GM19468 (cell line): Measurements from ENCODE around the gene TOB1.

ENCODE experiments used
- ATAC-seq: cut with Tn5 transposase; IDR thresholded peaks from one replicate; pipeline ENCODE4 v1.9.1; 2021; ENCODE audit warnings: mild to moderate bottlenecking, moderate library complexity, moderate number of reproducible peaks; ENCODE audit not compliant: unreplicated experiment; ENCODE audit errors: extremely low read depth

TOB1 gene

DNA sequence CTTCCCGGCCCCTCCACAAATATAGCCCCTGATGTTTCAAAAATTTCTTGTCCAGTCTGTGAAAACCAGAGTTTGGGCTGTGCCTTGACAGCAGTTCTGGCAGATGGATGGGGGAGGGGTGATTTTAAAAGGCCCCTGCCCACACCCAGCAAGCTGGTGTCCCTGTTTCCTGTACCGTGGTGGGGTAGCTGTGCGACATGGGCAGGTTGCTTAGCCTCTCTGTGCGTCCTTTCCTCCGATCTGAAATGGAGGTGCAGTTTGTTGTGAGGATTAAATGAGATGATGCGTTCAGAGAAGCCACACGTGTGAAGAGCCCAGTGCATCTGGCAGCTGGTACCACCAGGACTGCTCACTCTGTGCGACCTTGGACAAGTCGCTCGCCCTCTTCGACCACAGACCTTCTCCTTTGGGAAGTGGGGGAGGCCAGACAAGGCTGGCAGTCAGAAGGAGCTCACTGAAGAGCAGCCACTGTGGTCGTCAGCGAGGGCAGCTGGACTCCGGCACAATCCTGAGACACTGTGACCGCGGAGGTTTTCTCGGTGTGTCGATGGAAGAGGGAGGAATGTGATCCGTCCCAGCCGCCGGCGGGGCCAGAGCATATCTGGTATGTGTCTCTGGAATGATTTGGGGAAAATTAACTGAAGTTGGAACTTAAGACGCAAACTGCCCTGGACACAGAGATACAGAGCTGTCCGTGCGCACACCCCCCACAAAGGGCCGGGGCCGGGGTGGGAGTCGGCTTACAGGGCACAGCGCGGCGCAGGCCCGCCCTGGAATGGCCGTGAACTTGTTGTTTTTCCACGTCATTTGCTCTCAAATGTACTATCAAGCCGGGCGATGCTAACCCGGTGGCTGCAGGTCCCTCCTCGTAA, 31.5 kb downstream of the TOB1 start:
- ATAC-seq: no peak

DNA sequence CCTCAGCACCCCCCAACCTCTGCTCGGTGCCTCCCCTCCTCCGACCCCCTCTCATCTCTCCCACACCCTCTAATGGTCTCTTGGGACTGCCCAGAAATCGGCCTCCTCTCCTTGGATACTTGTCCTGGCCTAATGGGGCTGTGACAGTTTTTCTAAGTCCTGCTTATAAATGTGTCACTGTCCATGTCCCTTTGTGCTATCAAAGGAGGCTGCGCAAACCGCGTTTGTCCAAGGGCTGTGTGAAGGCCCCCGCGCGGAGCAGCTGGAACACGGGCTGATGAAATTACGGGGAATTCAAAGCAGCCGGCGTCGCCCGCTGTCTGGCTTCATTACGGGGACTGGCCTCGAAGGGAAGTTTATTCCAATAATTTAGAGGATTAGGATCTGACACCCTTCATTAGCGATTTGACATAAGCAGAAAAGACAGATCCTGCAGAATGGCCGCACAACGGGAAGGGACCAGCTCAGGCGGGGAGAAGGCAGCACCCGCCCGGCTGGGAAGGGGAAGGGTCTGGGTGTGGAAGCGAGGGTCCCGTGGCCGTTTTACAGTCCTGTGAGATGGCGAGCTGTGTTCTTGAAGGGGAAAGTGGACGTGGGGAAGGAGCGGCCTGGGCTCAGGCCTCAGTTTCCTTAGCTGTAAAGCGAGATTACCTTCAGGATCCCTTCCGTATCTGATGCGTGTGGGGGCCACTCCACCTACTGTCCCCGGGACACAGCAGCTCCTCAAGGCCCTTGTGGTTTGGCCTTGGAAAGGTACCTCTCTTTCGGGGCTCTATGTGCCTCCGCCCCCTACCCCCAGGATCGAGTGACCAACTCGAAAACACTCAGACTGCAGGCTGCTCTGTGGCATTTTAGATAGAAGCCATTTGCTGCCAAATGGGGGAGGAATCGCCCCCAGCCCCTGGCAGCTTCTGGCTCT, 32.4 kb downstream of the TOB1 start:
- ATAC-seq: no peak

DNA sequence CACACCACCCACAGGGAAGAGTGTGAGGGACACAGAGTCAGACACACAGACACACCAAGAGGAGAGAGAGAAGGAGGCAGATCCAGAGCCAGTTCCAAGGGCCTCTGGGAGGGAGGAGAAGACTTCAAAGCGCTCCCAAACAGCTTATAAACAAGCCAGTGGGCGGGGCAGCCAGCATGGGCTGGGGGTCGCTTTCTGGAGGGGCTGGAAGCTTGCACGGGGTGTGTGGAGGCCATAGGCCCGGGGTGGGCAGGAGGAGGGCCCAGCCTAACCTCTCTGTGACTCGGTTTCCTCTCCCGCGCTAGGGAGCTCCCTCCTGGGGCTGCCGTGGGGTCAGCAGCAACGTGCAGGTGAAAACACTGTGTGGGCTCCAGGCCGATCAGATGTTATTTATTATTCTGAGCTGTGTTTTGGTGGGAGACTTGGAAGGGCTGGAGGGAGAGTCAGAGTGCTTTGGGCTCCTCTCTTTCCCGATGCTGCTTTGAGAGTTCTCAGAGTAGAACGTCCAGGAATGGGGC, 33.2 kb downstream of the TOB1 start:
- no peak for ATAC-seq

DNA sequence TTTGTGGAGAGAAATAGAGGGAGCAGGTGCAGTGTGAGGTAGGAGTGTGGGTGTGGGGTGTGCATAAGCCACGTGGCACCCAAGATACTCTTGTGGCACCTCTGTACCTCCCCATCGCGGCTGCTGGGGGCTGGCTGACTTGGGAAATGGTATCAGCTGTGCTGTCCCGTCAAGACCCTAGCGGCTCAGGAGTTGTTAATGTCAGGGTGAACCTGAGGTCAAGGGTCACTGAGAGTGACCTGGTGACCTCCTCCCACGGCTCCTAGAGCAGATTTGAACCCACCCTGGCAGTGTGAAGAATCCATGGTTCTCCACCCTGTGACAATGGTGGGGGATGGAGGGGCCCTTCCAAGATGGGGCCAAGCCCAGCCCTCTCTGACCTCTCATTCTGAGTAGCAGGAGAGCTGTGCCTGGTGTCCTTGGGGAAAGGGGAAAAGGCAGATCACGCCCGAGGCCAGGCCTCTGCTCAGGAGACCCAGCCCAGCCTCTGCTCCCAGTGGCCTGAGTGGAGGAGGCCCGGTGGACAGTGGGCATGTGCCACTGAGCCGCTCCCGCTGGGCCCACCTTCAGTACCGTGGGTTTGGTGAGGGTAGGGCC, 33.8 kb downstream of the TOB1 start:
- ATAC-seq: no peak

DNA sequence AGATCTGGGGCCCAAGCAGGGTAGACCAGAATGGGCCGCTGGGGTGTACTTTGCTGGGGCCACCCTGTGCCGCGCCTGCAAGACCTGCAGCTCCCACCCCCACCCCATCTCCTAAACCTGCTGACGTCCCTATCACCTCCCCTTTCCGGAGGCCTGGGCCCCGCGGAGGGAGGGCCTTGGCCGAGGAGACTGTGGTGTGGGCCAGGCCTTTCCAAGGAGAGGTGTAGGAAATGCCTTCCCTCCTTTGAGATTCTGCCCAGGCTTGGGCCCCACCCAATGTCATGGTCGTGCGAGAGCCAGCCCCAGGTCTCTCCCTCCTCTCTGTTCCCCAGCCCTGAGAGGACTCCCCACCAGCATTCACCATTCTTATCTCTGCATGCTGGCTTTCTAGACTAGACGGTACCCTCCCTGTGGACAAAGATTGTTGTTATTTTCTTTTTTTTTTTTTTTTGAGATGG, 34.7 kb downstream of the TOB1 start:
- no peak for ATAC-seq

DNA sequence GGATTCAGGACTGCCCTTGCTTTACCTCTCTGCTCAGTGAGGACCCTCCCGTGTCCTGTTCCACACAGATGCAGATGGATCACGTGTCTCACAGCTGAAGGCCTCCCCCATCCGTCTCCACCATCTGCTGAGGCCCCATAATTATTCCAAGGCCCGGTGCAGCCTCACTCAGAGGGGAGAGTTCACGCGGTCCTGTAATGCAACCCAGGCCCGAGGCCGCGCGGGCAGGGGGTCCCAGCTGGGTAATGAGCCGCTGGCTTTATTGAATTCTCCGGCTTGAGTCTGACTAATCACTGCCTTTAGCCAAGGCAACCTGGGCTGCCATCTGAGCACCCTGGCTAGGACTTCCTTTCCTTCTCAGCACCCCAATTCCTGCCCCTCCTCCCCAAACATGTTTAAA, 35.2 kb downstream of the TOB1 start:
- ATAC-seq: no peak

DNA sequence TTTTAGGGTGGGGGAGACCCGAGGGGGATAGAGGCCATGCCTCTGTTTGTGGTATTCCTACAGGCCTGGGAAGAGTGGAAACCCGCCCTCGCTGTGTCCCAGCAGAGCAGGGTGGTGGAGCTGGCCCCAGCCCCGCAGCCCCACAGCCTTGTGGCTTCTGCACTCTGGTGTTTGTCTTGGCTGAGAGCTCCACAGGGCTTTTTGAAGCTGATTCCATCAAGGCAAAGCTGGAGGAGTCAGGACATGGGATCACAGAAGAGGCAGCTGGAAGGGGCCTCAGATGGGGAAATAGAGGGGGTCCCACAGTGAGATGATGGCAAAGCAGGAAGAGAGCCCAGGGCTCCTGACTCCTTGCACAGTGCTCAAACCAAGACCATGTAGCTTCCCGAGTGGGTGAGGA, 35.8 kb downstream of the TOB1 start:
- ATAC-seq: no peak

DNA sequence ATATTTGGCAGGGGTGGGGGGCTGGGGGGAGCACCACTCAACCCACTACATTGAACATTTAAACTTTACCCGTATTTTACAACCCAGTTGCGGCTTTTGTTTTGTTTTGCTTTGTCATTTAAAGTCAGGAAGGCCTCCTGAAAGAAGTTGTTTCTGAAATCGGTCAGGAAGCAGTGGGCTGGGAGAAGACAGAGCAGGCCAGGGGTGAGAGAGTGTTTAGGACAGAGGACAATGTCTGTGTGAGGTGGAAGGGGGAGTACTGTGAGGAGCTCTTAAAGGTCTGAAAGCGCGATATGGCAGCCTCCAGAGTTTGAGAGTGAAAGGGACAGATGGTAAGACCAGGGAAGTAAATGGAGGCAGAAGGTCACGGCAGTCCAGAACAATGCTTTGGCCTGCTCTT, 36.8 kb downstream of the TOB1 start:
- no peak for ATAC-seq

DNA sequence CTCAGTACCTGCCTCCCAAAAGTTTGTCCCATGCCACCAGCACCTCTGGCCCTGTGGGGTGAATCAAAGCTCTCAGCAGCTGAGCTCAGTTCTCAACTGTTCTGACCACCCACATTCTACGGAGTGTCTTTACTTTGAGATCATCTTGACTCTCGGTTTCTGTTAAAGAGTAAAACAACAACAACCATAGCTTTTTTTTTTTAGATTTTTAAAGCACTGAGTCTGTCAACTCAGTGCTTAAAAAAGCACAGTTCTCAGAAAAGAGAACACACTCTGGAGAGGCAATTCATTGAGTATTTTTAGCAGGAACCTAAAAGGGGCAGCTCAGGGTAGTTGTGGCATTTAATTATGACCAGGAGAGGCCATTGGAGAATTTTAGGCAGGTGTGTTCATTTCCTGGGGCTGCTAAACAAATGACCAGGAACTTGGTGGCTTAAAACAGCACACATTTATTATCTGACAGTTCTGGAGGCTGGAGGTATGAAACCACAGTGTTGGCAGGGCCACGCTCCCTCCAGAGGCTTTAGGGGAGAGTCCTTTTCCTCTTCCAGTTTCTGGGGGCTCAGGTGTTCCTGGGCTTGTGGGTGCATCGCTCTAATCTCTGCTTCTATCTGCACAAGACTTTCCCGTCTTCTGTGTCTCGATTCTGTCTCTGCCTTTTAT, 37.5 kb downstream of the TOB1 start:
- no peak for ATAC-seq

DNA sequence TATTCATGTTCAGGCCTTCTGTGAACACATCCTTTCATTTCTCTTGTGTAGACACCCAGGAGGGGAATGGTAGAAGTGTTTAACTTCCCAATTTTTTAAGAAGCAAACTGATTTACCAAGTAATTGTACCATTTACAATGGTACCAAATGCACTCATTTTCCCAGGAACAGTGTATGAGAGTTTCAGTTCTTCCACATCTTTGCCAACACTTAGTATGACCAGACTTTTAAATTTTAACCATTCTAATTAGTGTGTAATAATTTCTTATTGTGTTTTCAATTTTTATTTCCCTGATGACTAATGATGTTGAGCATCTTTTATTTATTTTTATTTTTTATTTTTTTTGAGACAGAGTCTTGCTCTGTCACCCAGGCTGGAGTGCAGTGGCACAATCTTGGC, 41.0 kb downstream of the TOB1 start:
- ATAC-seq: no peak

DNA sequence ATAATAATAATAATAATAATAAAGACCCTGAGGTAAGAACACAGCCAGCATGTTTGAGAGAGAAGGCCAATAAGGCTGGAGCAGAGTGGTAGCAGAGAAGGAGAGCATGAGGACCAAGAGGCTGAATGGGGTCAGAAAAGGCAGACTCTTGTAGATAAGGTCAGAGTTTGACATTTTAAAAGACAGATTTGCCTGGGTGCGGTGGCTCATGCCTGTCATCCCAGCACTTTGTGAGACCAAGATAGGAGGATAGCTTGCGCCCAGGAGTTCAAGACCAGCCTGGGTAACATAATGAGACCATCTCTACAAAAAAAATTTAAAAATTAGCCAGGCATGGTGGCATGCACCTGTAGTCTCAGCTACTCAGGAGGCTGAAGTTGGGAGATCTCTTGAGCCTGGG, 41.7 kb downstream of the TOB1 start:
- no peak for ATAC-seq

DNA sequence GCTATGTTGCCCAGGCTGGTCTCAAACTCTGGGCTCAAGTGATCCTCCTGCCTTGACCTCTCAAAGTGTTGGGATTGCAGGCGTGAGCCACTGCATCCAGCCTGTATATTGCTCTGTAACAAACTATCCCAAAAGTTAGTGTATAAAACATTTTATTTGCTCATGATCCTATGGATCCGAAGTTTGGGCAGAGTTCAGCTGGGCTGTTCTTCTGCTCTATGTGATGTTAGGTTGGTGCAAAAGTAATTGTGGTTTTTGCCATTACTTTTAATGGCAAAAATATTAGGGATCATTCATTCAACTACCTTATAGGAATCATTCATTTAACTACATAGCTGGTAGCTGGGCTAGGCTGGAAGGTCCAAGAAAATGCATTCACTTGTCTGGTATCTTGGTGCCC, 43.6 kb downstream of the TOB1 start:
- ATAC-seq: no peak

DNA sequence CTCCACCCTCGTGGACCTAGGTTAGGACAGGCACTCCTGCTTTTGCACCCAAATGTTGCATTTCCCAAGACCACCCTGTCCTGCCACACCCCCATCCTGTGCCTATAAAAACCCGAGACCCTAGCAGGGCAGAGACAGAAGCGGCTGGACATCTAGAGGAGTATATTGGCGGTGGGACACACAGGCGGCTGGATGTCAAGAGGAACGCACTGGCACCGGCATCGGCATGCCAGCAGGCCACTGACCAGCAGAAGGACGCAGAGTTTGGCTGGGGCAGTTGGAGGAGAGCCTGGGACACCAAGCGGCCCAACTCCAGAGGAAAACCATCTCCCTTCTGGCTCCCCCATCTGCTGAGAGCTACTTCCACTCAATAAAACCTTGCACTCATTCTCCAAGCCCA, 45.5 kb downstream of the TOB1 start:
- ATAC-seq: no peak

DNA sequence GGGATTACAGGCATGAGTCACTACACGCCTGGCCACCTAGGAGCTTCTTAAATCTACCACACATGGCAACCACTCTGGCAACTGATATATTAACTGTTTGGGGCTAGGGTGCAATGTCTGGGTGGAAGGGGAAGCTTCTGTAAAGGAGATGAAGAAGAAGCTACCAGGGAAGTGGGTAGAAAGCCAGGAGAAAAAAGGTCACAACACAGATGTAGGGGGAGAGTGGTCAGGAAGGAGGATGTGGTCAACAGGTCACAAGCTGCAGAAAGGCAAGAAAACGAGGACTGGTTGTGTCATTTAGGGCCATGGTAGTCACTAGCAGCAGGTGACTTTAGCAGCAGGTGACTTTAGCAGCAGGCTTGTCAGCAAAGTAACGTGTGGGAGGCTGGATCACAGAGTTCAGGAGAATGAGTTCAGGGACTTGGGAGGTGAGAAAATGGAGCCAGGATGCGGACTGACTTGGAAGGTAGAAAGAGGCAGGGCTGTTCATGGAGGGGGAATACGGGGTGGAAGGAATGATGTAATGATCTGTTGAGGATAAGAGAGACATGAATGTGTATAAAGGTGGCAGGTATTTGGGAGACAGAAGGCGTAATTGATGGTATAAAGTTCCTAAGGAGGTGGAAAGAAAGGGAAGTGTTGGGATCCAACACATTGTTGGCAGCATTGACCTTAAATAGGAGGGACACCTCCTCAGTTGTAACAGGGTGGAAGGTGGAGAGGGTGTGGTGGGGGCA, 47.1 kb downstream of the TOB1 start:
- no peak for ATAC-seq

DNA sequence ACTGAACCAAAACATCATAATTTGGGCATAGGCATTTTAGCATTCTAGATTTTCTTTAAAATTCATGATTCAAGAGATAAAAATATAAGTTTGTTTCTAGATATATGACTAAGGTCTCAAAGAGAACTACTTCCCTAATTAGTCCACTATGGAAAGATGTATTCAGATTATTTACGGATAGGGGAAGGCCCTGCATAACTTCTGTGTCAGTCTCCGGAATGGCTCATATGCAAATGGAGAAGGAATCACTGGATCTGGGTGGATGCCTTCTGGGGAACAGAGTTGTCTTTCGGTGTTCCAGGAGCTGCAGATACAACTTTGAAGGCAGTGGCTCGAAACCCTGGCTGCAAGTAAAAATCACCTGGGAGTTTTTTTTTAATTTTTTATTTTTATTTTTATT, 47.9 kb downstream of the TOB1 start:
- ATAC-seq: no peak

DNA sequence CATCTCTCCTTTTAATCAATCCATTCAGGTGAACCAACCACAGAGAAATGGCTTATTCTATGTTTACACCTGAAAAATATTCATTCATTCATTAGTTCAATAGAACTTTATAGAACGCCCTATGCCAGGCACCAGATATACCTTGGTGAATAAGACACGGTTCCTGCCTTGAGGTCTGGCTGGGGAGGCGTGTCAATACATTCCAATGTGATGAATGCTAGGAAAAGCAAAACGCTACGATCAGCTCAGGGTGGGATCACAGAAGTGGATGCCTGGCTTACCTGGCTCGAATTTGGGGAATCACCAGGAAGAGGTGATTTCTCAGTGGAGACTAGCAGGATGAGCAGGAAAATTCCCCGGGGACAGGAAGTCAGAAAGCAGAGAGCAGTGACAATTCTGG, 48.3 kb downstream of the TOB1 start:
- no peak for ATAC-seq

DNA sequence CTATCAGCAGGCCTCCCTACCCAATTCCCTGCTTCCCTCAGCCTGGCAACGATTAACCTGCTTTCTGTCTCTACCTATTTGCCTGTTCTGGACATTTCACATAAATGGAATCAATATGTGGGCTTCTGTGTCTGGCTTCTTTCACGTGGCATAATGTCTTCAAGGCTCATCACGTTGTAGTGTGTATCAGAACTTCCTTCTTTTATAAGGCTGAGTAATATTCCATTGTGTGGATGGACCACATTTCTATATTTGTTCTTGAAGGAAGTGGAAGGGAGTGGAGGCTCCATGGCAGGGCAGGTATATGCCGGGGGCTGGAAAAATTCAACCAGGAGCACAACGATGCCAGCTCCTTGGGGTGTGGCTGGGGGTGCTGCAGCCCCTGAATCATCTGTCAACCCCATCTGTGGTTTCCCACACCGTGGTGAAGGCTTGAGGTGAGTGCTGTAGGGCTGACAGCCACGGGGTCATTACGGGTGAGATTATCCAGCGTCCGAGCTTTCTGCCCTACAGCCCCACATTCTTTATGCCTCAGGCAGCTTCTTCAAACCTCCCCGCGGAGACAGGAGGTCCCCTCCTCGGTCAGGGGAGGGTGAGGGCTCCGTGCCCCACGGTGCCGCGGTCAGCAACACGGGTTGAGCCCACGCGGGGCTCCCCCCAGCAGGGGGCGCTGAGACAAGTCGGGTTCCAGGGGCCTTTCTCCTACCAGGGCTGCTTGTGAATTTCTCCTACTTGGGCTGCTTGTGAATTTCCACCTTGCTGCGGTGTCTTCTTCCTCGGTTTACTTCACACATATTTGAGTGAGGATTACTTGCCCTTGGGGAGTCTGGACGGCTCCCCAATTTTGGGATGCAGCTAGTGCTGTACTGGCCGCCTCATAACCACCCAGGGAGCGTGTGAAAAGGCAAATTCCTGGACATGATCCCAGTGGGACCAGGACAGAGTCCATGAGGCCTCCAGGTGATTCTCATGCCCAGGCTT, 49.1 kb downstream of the TOB1 start:
- no peak for ATAC-seq

DNA sequence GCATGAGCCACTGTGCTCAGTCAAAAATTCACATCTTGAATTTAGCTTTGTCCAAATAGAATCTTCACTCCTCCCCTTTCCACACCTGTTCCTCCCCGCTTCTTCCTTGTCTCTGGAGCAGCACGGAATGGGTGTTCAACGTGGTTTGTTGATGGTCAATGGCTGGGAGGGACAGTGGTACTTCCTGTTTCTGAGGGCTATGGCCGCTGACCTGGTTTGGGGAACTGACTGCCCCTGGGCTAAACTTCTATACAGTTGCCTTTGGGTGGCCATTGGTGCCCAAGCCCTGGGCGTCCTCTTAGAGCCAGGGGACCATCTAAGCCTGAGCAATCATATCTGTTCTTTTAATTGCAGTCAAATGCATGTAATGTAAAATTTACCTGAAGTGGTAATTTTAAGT, 49.9 kb downstream of the TOB1 start:
- no peak for ATAC-seq
